Activated CD4-positive, alpha-beta memory T cell treated with anti-CD3 and anti-CD28 coated beads, Interleukin-2, amount 10 ng/mL, durations not matched to agents 7 days and 5 days (primary cell): ENCODE data around the gene KLHL40. TPM values are rescaled to one million over a fixed set of nuclear protein-coding genes. Genes with fewer than 3 reads are reported as not detected.
A peak's percentile ranks its signal among the peaks of the same experiment; 100 is the strongest.

Experiments
- CTCF ChIA-PET: fragments of 350-600 bp; sonication (Branson Sonifier 250); formaldehyde crosslinking; loops from one replicate; lab custom pipeline; 2021; ENCODE audit warnings: antibody characterized with exemption, inconsistent platforms; lab: Charles Lee
- POLR2A ChIA-PET: fragments of 350-600 bp; sonication (Branson Sonifier 250); formaldehyde crosslinking; loops from one replicate; lab custom pipeline; 2021; ENCODE audit warnings: antibody characterized with exemption; lab: Charles Lee
- DNase-seq: peaks from one replicate; pipeline ENCODE4 v3.0.0-alpha.2; 2020
- H3K27ac Mint-ChIP-seq: one replicate; pipeline ENCODE4 v1.8.0; 2021; ENCODE audit warnings: mild to moderate bottlenecking, mixed read lengths
- H3K27me3 Mint-ChIP-seq: one replicate; pipeline ENCODE4 v1.8.0; 2021; ENCODE audit warnings: mixed read lengths
- H3K36me3 Mint-ChIP-seq: one replicate; pipeline ENCODE4 v1.8.0; 2021; ENCODE audit warnings: low read depth, mixed read lengths
- H3K4me1 Mint-ChIP-seq: one replicate; pipeline ENCODE4 v1.8.0; 2021; ENCODE audit warnings: mixed read lengths
- H3K4me3 Mint-ChIP-seq: one replicate; pipeline ENCODE4 v1.8.0; 2021; ENCODE audit warnings: mild to moderate bottlenecking, mixed read lengths
- H3K9me3 Mint-ChIP-seq: one replicate; pipeline ENCODE4 v1.8.0; 2021; ENCODE audit warnings: mixed read lengths
- total RNA-seq, 2 experiments: library from RNA; stranded (reverse); gene quantifications; one replicate each; pipeline ENCODE4 v1.2.3, GENCODE V29; 2021

The KLHL40 gene
- total RNA-seq, 2 experiments from 2014 or later, result not detected

GRCh38 chr3:42690766-42691680 lies 5.7 kb downstream of the KLHL40 start:
- Mint-ChIP-seq H3K9me3 (no peaks in the 10 kb centered on the region), H3K27ac (no peak overlapping the region), H3K27me3 (peaks cover 6% of the 10 kb centered on the region), H3K36me3 (no peaks in the 10 kb centered on the region), H3K4me1 (no peaks in the 10 kb centered on the region), H3K4me3 (no peak overlapping the region)
- DNase-seq, result no peak
- ChIA-PET CTCF (no interaction called here), POLR2A (no interaction called here)

DNA sequence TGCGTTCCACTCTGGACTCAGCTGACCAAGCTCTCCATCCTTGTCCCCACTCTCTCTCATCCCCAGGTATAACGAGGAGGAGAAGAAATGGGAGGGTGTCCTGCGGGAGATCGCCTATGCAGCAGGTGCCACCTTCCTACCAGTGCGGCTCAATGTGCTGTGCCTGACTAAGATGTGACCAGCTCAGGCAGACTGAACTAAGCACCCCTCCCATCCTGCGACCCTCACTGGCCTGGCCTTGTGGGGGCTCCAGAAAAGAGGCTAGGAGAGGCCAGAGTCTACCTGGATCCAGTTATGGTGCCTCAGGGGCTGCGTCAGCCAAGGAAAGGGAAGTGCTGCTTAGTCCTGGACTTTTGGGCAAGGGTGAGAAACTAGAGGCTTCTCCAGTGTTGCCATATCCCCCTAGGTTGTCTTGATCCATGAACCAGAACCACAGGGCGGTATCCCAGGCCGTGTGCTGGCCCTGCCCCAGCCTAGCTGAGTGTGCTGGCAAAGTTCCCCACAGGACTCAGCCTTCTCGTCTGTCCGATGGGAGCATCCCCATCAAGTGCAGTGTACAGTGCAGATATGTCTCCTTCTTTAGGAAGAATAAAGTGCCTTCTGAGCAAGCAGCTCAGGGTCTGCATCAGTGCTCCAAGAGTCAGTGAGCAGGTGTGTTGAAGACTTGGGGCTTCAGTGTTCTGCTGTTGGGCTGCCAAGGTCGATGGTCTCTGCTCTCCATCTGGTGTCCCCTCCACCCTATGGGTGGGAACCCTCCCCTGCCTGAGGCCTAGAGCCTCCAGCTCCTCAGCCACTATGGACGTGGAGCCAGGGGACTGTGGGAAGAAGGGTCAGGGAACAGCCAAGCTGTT lies 6.7 kb downstream of the KLHL40 start:
- no peaks in the 10 kb centered on the region for H3K36me3 Mint-ChIP-seq
- H3K9me3 Mint-ChIP-seq, result no peaks in the 10 kb centered on the region
- POLR2A ChIA-PET, result no interaction called here
- no peak overlapping the region for H3K4me3 Mint-ChIP-seq
- no peak for DNase-seq
- no peaks in the 10 kb centered on the region for H3K4me1 Mint-ChIP-seq
- H3K27me3 Mint-ChIP-seq, result peaks cover 3% of the 10 kb centered on the region
- no peak overlapping the region for H3K27ac Mint-ChIP-seq
- CTCF ChIA-PET, result no interaction called here

DNA sequence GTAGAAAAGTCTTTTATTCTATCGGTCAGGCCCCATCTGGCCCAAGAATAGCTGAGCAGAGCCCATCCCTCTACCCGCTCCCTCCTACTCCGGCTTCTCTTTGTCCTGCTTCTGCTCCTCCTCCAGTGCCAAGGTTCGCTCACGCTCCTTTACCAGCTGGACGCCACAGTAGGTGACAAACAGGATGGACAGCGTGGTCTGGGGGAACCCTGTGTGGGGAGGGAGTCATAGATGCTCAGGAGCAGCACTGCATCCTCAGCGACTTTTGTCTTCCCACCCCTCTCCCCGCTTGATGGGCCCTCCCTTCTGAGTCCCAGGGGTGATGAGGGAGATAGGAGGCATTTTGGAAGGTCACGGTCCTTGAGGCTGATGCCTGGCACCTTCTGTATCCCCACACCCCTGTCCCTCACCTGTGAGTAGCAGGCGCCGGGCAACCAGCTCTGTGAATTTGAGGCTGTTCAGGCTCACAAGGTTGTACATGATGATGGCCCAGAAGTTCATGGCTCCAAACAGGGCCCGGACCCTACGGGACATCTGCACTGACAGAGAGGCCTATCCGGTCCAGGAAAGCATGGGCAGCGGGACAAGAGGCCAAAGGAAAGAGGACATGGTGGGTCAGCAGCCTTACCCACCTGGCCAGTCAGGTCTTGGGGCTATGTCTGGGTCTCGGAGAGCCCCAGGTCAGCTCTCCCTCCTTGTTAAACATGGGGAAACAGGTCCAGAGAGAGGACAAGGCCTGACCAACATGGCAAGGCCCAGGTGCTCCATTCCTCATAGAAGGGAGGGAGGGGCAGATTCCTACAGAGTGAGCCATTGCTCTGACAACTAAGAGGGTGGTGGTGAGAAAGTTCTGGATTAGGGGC lies 7.6 kb downstream of the KLHL40 start:
- ChIA-PET POLR2A (no interaction called here), CTCF (no interaction called here)
- Mint-ChIP-seq H3K4me3 (no peak overlapping the region), H3K9me3 (no peaks in the 10 kb centered on the region), H3K36me3 (no peaks in the 10 kb centered on the region), H3K27me3 (peaks cover 3% of the 10 kb centered on the region), H3K4me1 (no peaks in the 10 kb centered on the region), H3K27ac (no peak overlapping the region)
- no peak for DNase-seq

GRCh38 chr3:42693530-42693930 lies 8.2 kb downstream of the KLHL40 start:
- Mint-ChIP-seq H3K9me3 (no peaks in the 10 kb centered on the region), H3K36me3 (no peaks in the 10 kb centered on the region), H3K4me3 (no peak overlapping the region), H3K27ac (no peak overlapping the region), H3K4me1 (peaks cover 3% of the 10 kb centered on the region), H3K27me3 (peaks cover 3% of the 10 kb centered on the region)
- no peak for DNase-seq
- POLR2A ChIA-PET, result no interaction called here
- CTCF ChIA-PET, result no interaction called here

- CTCF ChIA-PET, result no interaction called here
- POLR2A ChIA-PET, result no interaction called here
- no peaks in the 10 kb centered on the region for H3K9me3 Mint-ChIP-seq
- no peak for DNase-seq
- H3K27ac Mint-ChIP-seq, result no peak overlapping the region
- H3K4me1 Mint-ChIP-seq, result peaks cover 10% of the 10 kb centered on the region
- H3K4me3 Mint-ChIP-seq, result no peak overlapping the region
- H3K27me3 Mint-ChIP-seq, result peaks cover 3% of the 10 kb centered on the region
- no peaks in the 10 kb centered on the region for H3K36me3 Mint-ChIP-seq
Observed at GRCh38 chr3:42694366-42694765, 9.0 kb downstream of the KLHL40 start.

GRCh38 chr3:42696356-42697288 lies 11.3 kb downstream of the KLHL40 start:
- no peak for DNase-seq

DNA sequence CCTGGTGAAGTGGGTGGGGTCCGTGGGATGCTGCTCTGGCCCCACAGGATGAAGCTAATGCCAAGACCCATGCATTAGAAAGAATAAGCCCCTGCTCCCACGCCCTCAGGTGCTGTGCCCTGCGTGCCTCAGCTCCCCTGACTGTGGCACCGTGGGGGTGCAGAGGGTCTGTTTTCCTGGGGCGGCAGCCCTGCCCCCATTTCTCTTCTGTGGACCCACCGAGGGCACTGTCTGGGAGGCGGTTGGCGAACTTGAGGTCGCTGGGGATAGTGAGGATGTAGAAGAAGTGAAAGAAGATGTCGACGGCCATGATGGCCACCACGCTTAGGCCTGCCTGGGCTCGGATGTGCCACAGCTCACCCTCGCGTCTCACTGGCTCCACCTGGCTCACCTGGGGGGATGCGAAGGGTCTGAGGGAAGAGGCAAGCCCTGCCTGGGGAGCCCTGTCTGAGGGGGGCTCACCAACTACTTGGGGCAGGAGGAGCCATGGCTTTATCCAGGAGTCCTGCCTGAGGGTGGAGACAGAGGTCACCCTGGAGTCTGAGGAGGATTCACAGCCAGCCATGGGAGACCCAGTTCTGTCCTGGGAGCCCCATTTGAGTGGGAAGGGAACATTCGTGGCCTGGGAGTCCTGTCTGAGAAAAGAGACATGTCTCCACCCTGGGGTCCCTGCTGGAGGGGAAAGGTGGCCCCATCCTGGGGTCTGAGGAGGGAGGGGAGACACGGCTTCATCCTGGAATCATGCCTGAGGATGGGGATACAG lies 12.1 kb downstream of the KLHL40 start:
- H3K27me3 Mint-ChIP-seq, result peaks cover 4% of the 10 kb centered on the region
- no peaks in the 10 kb centered on the region for H3K36me3 Mint-ChIP-seq
- no peak overlapping the region for H3K4me3 Mint-ChIP-seq
- H3K4me1 Mint-ChIP-seq, result peaks cover 22% of the 10 kb centered on the region
- DNase-seq, result no peak
- POLR2A ChIA-PET, result no interaction called here
- H3K9me3 Mint-ChIP-seq, result no peaks in the 10 kb centered on the region
- H3K27ac Mint-ChIP-seq, result no peak overlapping the region
- CTCF ChIA-PET, result no interaction called here

More at GRCh38 chr3:42696356-42697288, 11.3 kb downstream of the KLHL40 start:
- Mint-ChIP-seq H3K9me3 (no peaks in the 10 kb centered on the region), H3K4me3 (no peak overlapping the region), H3K36me3 (no peaks in the 10 kb centered on the region), H3K27ac (no peak overlapping the region), H3K27me3 (peaks cover 4% of the 10 kb centered on the region), H3K4me1 (peaks cover 22% of the 10 kb centered on the region)
- CTCF ChIA-PET, result no interaction called here
- POLR2A ChIA-PET, result no interaction called here

- H3K9me3 Mint-ChIP-seq, result no peaks in the 10 kb centered on the region
- H3K27ac Mint-ChIP-seq, result no peak overlapping the region
- no peaks in the 10 kb centered on the region for H3K36me3 Mint-ChIP-seq
- DNase-seq, result no peak
- H3K4me1 Mint-ChIP-seq, result peaks cover 22% of the 10 kb centered on the region
- CTCF ChIA-PET, result no interaction called here
- H3K4me3 Mint-ChIP-seq, result no peak overlapping the region
- H3K27me3 Mint-ChIP-seq, result peaks cover 4% of the 10 kb centered on the region
- POLR2A ChIA-PET, result no interaction called here
Observed at GRCh38 chr3:42698216-42698910, 13.0 kb downstream of the KLHL40 start.

DNA sequence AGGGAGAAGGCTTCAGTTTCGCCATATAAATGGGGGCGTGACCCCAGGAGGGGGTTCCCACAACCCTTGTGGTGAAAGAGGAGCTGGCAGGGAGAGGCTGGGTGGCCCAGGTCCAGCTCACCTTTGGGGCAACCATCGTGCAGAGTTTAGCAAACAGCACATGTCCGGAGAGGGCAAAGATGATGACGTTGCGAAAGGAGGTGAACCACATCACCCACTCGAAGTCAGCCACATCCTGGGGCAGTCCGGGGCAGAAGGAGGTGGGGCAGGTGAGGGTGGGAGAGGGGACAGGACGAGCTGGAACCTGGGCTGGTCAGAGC lies 13.5 kb downstream of the KLHL40 start:
- Mint-ChIP-seq H3K27ac (no peak overlapping the region), H3K27me3 (peaks cover 4% of the 10 kb centered on the region), H3K4me3 (no peak overlapping the region), H3K4me1 (peaks cover 22% of the 10 kb centered on the region), H3K36me3 (no peaks in the 10 kb centered on the region), H3K9me3 (no peaks in the 10 kb centered on the region)
- ChIA-PET CTCF (interaction anchor here (0.7 kb wide), 1 partner anchor 57 kb away, joined by 3 read pairs; no protein-coding TSS in a partner anchor), POLR2A (no interaction called here)
- DNase-seq, result peak; percentile 51

GRCh38 chr3:42699511-42699971 lies 14.2 kb downstream of the KLHL40 start:
- no peaks in the 10 kb centered on the region for H3K36me3 Mint-ChIP-seq
- H3K4me3 Mint-ChIP-seq, result no peak overlapping the region
- ChIA-PET POLR2A (no interaction called here), CTCF (interaction anchor here (0.7 kb wide), 1 partner anchor 56 kb away, joined by 3 read pairs; no protein-coding TSS in a partner anchor)
- no peaks in the 10 kb centered on the region for H3K9me3 Mint-ChIP-seq
- no peak overlapping the region for H3K27ac Mint-ChIP-seq
- H3K4me1 Mint-ChIP-seq, result peaks cover 22% of the 10 kb centered on the region
- H3K27me3 Mint-ChIP-seq, result peaks cover 4% of the 10 kb centered on the region
- DNase-seq, result no peak
